LNCAP (cell line): ENCODE measurements around the gene KIRREL3.

Source experiments
- TF ChIP-seq, protein P1 (sequence below): fragments of 450-650 bp; IDR thresholded peaks from 2 replicates; pipeline ENCODE4 v1.5.1; 2017; ENCODE audit warnings: mild to moderate bottlenecking

Gene KIRREL3

DNA sequence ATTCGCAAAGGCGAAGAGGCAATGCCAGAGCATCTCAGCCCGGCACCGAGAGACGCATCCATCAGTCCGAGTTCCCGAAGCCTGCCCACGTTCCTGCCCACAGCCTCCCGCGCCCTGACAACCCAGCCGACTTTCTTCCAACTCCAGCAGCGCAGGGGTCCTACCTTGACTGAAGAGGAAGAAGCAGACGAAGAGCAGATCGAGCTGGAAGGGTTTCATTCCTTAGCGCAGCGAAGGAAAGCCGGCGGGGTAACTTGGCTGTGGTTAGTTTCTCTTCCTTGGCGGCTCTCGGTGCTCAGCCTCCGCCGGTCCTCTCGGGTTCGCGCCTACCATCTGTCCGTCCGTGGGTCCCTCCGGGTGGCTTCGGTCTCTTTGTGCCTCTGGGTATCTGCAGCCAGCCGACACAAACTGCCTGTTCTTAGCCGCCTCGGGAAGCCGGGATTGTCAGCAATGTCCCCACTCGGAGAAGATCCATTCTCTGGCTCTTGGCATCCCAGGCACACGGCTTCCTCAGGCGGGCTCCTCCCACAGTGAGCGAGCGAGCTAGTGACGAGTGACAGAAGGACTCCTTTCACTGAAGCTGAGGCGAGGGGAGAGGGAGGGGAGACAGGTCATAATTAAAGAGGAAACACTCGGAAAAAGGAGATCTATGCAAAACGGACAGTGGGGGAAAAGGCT lies at the start of gene KIRREL3:
TSS of gene KIRREL3 (minus strand) at position 480 of the 678 bp plus-strand sequence.
- TF ChIP-seq, protein P1, sequence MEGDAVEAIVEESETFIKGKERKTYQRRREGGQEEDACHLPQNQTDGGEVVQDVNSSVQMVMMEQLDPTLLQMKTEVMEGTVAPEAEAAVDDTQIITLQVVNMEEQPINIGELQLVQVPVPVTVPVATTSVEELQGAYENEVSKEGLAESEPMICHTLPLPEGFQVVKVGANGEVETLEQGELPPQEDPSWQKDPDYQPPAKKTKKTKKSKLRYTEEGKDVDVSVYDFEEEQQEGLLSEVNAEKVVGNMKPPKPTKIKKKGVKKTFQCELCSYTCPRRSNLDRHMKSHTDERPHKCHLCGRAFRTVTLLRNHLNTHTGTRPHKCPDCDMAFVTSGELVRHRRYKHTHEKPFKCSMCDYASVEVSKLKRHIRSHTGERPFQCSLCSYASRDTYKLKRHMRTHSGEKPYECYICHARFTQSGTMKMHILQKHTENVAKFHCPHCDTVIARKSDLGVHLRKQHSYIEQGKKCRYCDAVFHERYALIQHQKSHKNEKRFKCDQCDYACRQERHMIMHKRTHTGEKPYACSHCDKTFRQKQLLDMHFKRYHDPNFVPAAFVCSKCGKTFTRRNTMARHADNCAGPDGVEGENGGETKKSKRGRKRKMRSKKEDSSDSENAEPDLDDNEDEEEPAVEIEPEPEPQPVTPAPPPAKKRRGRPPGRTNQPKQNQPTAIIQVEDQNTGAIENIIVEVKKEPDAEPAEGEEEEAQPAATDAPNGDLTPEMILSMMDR = no peak

DNA sequence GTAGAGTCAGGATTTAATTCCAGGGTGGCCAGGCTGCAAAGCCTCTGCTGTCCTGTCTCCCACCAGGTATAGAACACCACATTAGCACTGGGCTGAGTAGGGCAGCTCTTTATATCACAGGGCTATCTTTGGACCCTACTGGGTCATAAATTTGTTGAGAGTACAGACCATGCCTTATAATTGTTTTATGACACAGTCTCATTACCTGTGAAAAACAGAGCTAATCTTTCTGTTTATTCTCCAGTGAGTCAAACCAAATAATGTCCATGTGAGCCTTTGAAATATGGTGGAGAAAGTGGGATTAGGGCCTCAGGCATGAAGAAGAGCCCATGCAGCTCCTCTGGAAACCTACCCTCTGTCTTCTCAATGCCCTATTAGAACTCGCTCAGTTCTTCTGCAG lies 49.6 kb upstream of the KIRREL3 start:
- TF ChIP-seq, protein P1 = no peak

DNA sequence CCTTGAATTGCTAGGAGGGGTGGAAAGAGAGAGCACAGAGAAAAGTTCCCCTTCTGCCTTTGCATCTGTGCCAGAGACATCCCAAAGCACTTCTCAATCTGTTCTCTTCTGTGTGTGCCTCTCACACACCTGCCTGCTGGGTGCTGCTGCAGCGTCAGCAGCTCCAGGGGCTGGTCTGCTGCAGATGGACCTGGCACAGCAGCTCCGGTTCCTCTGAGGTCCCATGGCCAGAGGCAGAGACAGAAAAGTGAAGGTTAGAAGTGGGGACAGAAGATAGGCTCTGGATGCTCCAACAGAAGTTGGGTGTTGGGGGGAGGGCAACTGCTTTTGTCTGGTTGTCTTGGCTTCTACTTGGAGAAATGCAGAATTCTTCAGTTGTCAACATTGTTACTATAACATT lies 48.9 kb upstream of the KIRREL3 start:
- TF ChIP-seq, protein P1 = no peak

DNA sequence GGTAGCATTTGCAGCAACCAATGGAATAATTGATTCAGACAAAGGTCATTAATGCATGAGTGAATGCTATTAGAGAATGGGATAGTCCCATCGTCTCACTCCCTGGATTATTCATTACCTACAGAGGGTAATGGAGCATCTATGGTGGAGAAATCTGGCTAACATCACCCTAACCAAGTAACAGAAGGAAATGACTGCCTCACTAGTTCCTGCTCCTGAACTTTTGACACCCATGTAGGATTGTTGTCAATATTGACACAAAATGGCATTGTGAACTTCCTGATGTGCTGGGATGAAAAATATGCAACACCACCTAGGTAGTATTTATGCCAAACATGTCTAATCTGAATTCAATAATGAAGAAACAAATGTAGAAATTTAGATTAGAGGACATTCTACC lies 44.0 kb upstream of the KIRREL3 start:
- TF ChIP-seq, protein P1 = no peak

DNA sequence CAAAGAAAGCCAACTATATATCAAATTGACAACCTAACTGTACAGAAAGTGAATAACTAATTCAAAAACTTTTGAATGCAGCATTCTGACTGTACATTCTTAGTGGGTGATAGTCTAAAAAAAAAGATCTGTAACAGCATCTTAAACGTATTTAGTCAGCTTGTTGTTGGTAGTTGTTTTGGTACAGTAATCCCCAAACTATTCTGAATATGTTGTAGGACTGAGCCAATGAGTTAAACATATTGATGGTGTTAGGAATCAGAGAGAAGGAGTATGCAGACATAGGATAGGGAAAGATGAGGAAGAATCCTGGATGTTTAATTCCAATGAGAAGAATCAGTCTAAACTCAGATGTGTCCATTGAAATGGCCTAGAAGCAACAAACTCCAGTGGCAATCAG lies 41.9 kb upstream of the KIRREL3 start:
- TF ChIP-seq, protein P1 = no peak

DNA sequence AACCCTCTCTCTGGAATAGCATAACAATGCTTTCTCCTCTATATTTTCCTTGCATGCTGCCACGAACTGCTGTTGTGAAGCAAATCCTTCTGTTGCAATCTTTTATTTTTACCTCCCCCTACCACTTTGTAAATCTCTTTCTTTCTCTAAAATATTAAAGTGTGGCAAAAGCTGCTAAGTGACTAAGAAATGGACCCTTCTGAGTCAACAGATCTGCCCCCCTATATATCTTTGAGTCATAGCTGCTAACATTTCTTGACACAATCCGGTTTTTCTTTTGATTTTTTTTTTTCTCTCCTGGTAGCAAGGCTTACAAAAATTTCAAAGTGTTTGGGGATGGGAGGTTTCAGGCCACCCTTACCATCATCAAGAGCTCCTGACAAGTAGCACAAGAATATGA lies 39.0 kb upstream of the KIRREL3 start:
- TF ChIP-seq, protein P1 = no peak

DNA sequence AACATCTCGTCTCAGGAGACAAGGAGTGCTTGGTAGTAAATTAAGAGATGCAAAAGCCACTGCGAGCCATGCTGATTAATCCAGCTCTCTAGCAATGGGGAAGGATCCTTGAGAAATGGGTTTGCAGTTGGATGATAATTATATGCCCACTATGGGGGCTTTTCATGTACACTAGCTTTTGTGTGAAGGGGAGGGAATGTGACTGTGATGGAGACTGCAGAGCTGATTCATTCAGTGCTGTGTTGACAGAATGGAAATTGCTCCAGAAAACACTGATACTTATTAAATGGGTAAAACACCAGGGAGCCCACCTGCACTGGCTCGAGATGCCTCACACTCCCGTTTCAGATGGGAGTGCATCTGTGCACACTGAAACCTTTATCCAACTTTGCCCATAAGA lies 37.0 kb upstream of the KIRREL3 start:
- TF ChIP-seq, protein P1 = no peak

DNA sequence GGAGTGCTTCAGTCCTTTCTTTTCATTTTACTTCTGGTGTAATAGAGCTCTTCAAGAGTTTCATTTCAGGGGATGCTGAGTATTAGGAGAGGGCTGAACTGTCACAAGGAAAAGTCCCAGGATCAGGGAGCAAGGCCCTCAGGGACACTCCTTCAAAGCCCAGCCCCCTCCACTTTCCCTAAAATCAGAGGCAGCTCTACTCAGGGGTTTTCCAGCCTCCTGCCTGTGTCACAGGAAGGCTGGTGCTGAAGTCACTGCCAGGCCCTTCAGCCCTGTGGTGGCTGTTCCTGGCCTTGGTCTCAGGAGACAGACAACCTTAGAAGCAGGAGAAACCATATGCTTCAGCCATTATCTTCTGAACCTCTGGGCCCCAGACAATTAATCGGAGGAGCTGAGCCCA lies 36.4 kb upstream of the KIRREL3 start:
- TF ChIP-seq, protein P1 = no peak
